Keratinocyte (primary cell): ENCODE measurements around the gene ATP5F1B.

Source experiments
- CTCF ChIP-seq, 3 experiments: IDR thresholded peaks in 1 of 3; conservative IDR thresholded peaks in 1 of 3; optimal IDR thresholded peaks in 1 of 3; 2 replicates in 2 of 3; 3 replicates in 1 of 3; pipeline versions ENCODE3 to v1.5.1; 2011; ENCODE audit warnings: low read length in 3 of 3, mild to moderate bottlenecking in 3 of 3, moderate library complexity in 2 of 3, control low read depth in 1 of 3, inconsistent platforms in 1 of 3; ENCODE audit not compliant: insufficient read depth in 2 of 3; ENCODE audit errors: extremely low read depth in 1 of 3
- EZH2 ChIP-seq: IDR thresholded peaks from one replicate; pipeline ENCODE4 v1.6.1; 2012; ENCODE audit warnings: inconsistent platforms, mild to moderate bottlenecking, low read length, moderate library complexity

- TF ChIP-seq CTCF (optimal IDR thresholded peaks at IDR 0.05 in 1 of 3, IDR thresholded peaks at IDR 0.05 in 1 of 3, conservative IDR thresholded peaks at IDR 0.05 in 1 of 3; ENCODE audit: extremely low read depth in 1 of 3, insufficient read depth in 2 of 3, low read length in 3 of 3) (no peak), EZH2 (no peak)
Observed at GRCh38 chr12:56657416-56658379, 11.9 kb upstream of the ATP5F1B start.
